ELF-1 (cell line): ENCODE measurements around the gene OR4C11.

Experiments
- DNase-seq: peaks from one replicate; pipeline ENCODE4 v3.0.0-alpha.2; 2016; ENCODE audit warnings: low read depth, low spot score

Gene OR4C11

GRCh38 chr11:55607545-55607944, at the start of gene OR4C11:
OR4C11 (minus strand) TSS chr11:55607645; CDS start chr11:55604373, 3,272 bp downstream.
- DNase-seq = no peak

GRCh38 chr11:55655096-55655495, 47.7 kb upstream of the OR4C11 start:
- DNase-seq = no peak

- no peak for DNase-seq
Observed at GRCh38 chr11:55652560-55652959, 45.1 kb upstream of the OR4C11 start.

GRCh38 chr11:55648027-55648426, 40.6 kb upstream of the OR4C11 start, which contains the start of gene OR4S2:
OR4S2 (plus strand) TSS chr11:55648327; CDS start chr11:55650904, 2,577 bp downstream.
- DNase-seq = no peak

GRCh38 chr11:55634813-55635212, 27.4 kb upstream of the OR4C11 start, which contains the start of gene OR4P4:
OR4P4 (plus strand) TSS chr11:55635113.
- no peak for DNase-seq

GRCh38 chr11:55624531-55624930, 17.1 kb upstream of the OR4C11 start:
- no peak for DNase-seq

- DNase-seq = no peak
Observed at GRCh38 chr11:55572548-55572947, 34.9 kb downstream of the OR4C11 start.

- no peak for DNase-seq
Observed at GRCh38 chr11:55571828-55572227, 35.6 kb downstream of the OR4C11 start, which contains the start of gene OR4C16. OR4C16 (plus strand) TSS chr11:55572128; CDS start chr11:55572128, 0 bp downstream.

GRCh38 chr11:55554169-55554568, 53.3 kb downstream of the OR4C11 start, which contains the start of gene OR4C15:
OR4C15 (plus strand) TSS chr11:55554469; CDS start chr11:55554469, 0 bp downstream.
- DNase-seq = no peak
